WTC11 (cell line): Measurements from ENCODE around the gene MAEA. TPM values are rescaled to one million over a fixed set of nuclear protein-coding genes. Genes with fewer than 3 reads are reported as not detected.

Experiments
- ATAC-seq: fragments of 200-7000 bp; cut with Tn5 transposase; 2 replicates; pipeline ENCODE4 v1.10.0; 2021; ENCODE audit warnings: mild to moderate bottlenecking, moderate library complexity
- CTCF ChIA-PET: fragments of 300-600 bp; sonication (Branson Sonifier 250); formaldehyde crosslinking; loops from one replicate; lab custom pipeline; 2021; ENCODE audit warnings: antibody characterized with exemption; lab: Charles Lee
- POLR2A ChIA-PET: fragments of 350-600 bp; sonication (Branson Sonifier 250); formaldehyde crosslinking; loops from one replicate; lab custom pipeline; 2021; ENCODE audit warnings: antibody characterized with exemption; lab: Charles Lee
- DNase-seq: peaks from one replicate; pipeline ENCODE4 v3.0.0; 2021; ENCODE audit warnings: low spot score
- H3K27ac Mint-ChIP-seq: 2 replicates; pipeline ENCODE4 v1.8.0; 2021; ENCODE audit warnings: mixed read lengths
- H3K27me3 Mint-ChIP-seq: 2 replicates; pipeline ENCODE4 v1.8.0; 2021; ENCODE audit warnings: low read depth, mild to moderate bottlenecking, moderate library complexity, mixed read lengths
- H3K36me3 Mint-ChIP-seq: 2 replicates; pipeline ENCODE4 v1.8.0; 2021; ENCODE audit warnings: mixed read lengths
- H3K4me1 Mint-ChIP-seq: 2 replicates; pipeline ENCODE4 v1.8.0; 2022; ENCODE audit warnings: mixed read lengths
- H3K4me3 Mint-ChIP-seq: 2 replicates; pipeline ENCODE4 v1.8.0; 2021; ENCODE audit warnings: mild to moderate bottlenecking, moderate library complexity, mixed read lengths
- H3K9me3 Mint-ChIP-seq: 2 replicates; pipeline ENCODE4 v1.8.0; 2021; ENCODE audit warnings: mixed read lengths
- CREB1 ChIP-seq: sonication (generic); formaldehyde crosslinking; IDR thresholded peaks from 2 replicates; pipeline ENCODE4 v1.8.0; 2023; ENCODE audit warnings: mild to moderate bottlenecking, missing genetic modification reagents
- ESRRA ChIP-seq: sonication (generic); formaldehyde crosslinking; IDR thresholded peaks from 2 replicates; pipeline ENCODE4 v1.8.1; 2022; ENCODE audit warnings: mild to moderate bottlenecking, missing genetic modification reagents, borderline replicate concordance
- GABPB1 ChIP-seq: sonication (generic); formaldehyde crosslinking; IDR thresholded peaks from 2 replicates; pipeline ENCODE4 v1.8.1; 2023; ENCODE audit warnings: mild to moderate bottlenecking, missing genetic modification reagents
- RELA ChIP-seq: sonication (generic); formaldehyde crosslinking; IDR thresholded peaks from 2 replicates; pipeline ENCODE4 v1.8.1; 2022; ENCODE audit warnings: missing genetic modification reagents, mild to moderate bottlenecking, borderline replicate concordance
- RORB ChIP-seq: fragments of 250-450 bp; sonication (Bioruptor Pico); IDR thresholded peaks from 2 replicates; pipeline ENCODE4 v1.9.0; 2021; ENCODE audit warnings: mild to moderate bottlenecking
- SP1 ChIP-seq: sonication (generic); formaldehyde crosslinking; conservative IDR thresholded peaks from 2 replicates; pipeline ENCODE4 v1.8.1; 2022; ENCODE audit warnings: missing genetic modification reagents
- TCF7 ChIP-seq: sonication (generic); formaldehyde crosslinking; IDR thresholded peaks from 2 replicates; pipeline ENCODE4 v1.8.0; 2022; ENCODE audit warnings: mild to moderate bottlenecking, low read depth, missing genetic modification reagents, moderate library complexity
- TEAD4 ChIP-seq: sonication (generic); formaldehyde crosslinking; IDR thresholded peaks from 2 replicates; pipeline ENCODE4 v1.8.0; 2022; ENCODE audit warnings: mild to moderate bottlenecking, missing genetic modification reagents
- TP53 ChIP-seq: sonication (generic); formaldehyde crosslinking; IDR thresholded peaks from 2 replicates; pipeline ENCODE4 v1.8.1; 2023; ENCODE audit warnings: mild to moderate bottlenecking, missing genetic modification reagents
- ZNF219 ChIP-seq: sonication (generic); formaldehyde crosslinking; IDR thresholded peaks from 2 replicates; pipeline ENCODE4 v1.8.0; 2023; ENCODE audit warnings: missing genetic modification reagents, mild to moderate bottlenecking, borderline replicate concordance
- ZNF671 ChIP-seq: fragments of 250-450 bp; sonication (Bioruptor Pico); IDR thresholded peaks from 2 replicates; pipeline ENCODE4 v1.8.0; 2021; ENCODE audit warnings: mild to moderate bottlenecking
- total RNA-seq: library from RNA; stranded (reverse); gene quantifications from 3 replicates; pipeline ENCODE4 v1.2.3, GENCODE V29; 2021
- TF ChIP-seq, protein P1 (sequence below): sonication (generic); formaldehyde crosslinking; conservative IDR thresholded peaks from 2 replicates; pipeline ENCODE4 v1.8.1; 2022; ENCODE audit warnings: mild to moderate bottlenecking, missing genetic modification reagents
- TF ChIP-seq, protein P2 (sequence below): sonication (generic); formaldehyde crosslinking; IDR thresholded peaks from 2 replicates; pipeline ENCODE4 v1.8.0; 2023; ENCODE audit warnings: missing genetic modification reagents
- TF ChIP-seq, protein P3 (sequence below): sonication (generic); formaldehyde crosslinking; IDR thresholded peaks from 2 replicates; pipeline ENCODE4 v1.8.0; 2023; ENCODE audit warnings: mild to moderate bottlenecking, missing genetic modification reagents
- TF ChIP-seq, protein P4 (sequence below): sonication (generic); formaldehyde crosslinking; IDR thresholded peaks from 2 replicates; pipeline ENCODE4 v1.8.1; 2022; ENCODE audit warnings: mild to moderate bottlenecking, missing genetic modification reagents, moderate library complexity, borderline replicate concordance
- TF ChIP-seq, protein P5 (sequence below): sonication (generic); formaldehyde crosslinking; IDR thresholded peaks from 2 replicates; pipeline ENCODE4 v1.8.0; 2022; ENCODE audit warnings: missing genetic modification reagents
- TF ChIP-seq, protein P6 (sequence below): sonication (generic); formaldehyde crosslinking; IDR thresholded peaks from 2 replicates; pipeline ENCODE4 v1.8.1; 2022; ENCODE audit warnings: mild to moderate bottlenecking, moderate library complexity, missing genetic modification reagents
- TF ChIP-seq, protein P7 (sequence below): sonication (generic); formaldehyde crosslinking; IDR thresholded peaks from 2 replicates; pipeline ENCODE4 v1.8.1; 2023; ENCODE audit warnings: mild to moderate bottlenecking, missing genetic modification reagents

MAEA gene
- total RNA-seq, 1 experiment from 2014 or later = 86.9 TPM

DNA sequence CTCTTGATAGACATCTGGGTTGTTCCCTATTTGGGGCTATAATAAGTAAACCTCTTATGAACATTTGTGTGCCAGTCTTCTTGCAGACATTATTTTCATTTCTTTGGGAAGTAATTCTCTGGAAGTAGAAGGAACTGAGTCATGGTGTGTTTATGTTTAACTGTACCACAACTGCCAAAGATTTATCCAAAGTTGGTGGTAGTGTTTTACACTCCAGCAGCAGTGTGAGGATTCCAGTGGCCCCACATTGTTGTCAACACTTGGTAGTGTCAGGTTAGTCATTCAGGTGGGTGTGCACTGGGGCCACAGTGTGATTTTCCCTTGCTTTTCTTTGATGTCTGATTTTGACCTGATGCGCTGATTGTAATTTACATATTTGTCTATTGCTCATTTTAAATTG lies 52.3 kb downstream of the MAEA start:
- H3K9me3 Mint-ChIP-seq = no peaks in the 10 kb centered on the region
- no peaks in the 10 kb centered on the region for H3K27me3 Mint-ChIP-seq
- DNase-seq = no peak
- TF ChIP-seq, protein P1, sequence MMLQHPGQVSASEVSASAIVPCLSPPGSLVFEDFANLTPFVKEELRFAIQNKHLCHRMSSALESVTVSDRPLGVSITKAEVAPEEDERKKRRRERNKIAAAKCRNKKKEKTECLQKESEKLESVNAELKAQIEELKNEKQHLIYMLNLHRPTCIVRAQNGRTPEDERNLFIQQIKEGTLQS (CRISPR knock-in tag) = no peak
- no peak for TF ChIP-seq RORB
- no peak for TF ChIP-seq SP1 (CRISPR knock-in tag)
- no peak for TF ChIP-seq ZNF219 (CRISPR knock-in tag)
- TF ChIP-seq ZNF671 (CRISPR knock-in tag) = no peak
- TF ChIP-seq, protein P2, sequence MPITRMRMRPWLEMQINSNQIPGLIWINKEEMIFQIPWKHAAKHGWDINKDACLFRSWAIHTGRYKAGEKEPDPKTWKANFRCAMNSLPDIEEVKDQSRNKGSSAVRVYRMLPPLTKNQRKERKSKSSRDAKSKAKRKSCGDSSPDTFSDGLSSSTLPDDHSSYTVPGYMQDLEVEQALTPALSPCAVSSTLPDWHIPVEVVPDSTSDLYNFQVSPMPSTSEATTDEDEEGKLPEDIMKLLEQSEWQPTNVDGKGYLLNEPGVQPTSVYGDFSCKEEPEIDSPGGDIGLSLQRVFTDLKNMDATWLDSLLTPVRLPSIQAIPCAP (CRISPR knock-in tag) = no peak
- TF ChIP-seq, protein P3, sequence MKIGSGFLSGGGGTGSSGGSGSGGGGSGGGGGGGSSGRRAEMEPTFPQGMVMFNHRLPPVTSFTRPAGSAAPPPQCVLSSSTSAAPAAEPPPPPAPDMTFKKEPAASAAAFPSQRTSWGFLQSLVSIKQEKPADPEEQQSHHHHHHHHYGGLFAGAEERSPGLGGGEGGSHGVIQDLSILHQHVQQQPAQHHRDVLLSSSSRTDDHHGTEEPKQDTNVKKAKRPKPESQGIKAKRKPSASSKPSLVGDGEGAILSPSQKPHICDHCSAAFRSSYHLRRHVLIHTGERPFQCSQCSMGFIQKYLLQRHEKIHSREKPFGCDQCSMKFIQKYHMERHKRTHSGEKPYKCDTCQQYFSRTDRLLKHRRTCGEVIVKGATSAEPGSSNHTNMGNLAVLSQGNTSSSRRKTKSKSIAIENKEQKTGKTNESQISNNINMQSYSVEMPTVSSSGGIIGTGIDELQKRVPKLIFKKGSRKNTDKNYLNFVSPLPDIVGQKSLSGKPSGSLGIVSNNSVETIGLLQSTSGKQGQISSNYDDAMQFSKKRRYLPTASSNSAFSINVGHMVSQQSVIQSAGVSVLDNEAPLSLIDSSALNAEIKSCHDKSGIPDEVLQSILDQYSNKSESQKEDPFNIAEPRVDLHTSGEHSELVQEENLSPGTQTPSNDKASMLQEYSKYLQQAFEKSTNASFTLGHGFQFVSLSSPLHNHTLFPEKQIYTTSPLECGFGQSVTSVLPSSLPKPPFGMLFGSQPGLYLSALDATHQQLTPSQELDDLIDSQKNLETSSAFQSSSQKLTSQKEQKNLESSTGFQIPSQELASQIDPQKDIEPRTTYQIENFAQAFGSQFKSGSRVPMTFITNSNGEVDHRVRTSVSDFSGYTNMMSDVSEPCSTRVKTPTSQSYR (CRISPR knock-in tag) = no peak
- no peak for TF ChIP-seq CREB1
- TF ChIP-seq, protein P4, sequence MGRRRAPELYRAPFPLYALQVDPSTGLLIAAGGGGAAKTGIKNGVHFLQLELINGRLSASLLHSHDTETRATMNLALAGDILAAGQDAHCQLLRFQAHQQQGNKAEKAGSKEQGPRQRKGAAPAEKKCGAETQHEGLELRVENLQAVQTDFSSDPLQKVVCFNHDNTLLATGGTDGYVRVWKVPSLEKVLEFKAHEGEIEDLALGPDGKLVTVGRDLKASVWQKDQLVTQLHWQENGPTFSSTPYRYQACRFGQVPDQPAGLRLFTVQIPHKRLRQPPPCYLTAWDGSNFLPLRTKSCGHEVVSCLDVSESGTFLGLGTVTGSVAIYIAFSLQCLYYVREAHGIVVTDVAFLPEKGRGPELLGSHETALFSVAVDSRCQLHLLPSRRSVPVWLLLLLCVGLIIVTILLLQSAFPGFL = no peak
- no peak for TF ChIP-seq TP53
- TF ChIP-seq, protein P5, sequence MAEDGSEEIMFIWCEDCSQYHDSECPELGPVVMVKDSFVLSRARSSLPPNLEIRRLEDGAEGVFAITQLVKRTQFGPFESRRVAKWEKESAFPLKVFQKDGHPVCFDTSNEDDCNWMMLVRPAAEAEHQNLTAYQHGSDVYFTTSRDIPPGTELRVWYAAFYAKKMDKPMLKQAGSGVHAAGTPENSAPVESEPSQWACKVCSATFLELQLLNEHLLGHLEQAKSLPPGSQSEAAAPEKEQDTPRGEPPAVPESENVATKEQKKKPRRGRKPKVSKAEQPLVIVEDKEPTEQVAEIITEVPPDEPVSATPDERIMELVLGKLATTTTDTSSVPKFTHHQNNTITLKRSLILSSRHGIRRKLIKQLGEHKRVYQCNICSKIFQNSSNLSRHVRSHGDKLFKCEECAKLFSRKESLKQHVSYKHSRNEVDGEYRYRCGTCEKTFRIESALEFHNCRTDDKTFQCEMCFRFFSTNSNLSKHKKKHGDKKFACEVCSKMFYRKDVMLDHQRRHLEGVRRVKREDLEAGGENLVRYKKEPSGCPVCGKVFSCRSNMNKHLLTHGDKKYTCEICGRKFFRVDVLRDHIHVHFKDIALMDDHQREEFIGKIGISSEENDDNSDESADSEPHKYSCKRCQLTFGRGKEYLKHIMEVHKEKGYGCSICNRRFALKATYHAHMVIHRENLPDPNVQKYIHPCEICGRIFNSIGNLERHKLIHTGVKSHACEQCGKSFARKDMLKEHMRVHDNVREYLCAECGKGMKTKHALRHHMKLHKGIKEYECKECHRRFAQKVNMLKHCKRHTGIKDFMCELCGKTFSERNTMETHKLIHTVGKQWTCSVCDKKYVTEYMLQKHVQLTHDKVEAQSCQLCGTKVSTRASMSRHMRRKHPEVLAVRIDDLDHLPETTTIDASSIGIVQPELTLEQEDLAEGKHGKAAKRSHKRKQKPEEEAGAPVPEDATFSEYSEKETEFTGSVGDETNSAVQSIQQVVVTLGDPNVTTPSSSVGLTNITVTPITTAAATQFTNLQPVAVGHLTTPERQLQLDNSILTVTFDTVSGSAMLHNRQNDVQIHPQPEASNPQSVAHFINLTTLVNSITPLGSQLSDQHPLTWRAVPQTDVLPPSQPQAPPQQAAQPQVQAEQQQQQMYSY (CRISPR knock-in tag) = no peak
- TF ChIP-seq, protein P6, sequence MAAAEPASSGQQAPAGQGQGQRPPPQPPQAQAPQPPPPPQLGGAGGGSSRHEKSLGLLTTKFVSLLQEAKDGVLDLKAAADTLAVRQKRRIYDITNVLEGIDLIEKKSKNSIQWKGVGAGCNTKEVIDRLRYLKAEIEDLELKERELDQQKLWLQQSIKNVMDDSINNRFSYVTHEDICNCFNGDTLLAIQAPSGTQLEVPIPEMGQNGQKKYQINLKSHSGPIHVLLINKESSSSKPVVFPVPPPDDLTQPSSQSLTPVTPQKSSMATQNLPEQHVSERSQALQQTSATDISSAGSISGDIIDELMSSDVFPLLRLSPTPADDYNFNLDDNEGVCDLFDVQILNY (CRISPR knock-in tag) = no peak
- no peak for TF ChIP-seq TCF7 (CRISPR knock-in tag)
- TF ChIP-seq TEAD4 = no peak
- no peak for TF ChIP-seq ESRRA (CRISPR knock-in tag)
- TF ChIP-seq, protein P7, sequence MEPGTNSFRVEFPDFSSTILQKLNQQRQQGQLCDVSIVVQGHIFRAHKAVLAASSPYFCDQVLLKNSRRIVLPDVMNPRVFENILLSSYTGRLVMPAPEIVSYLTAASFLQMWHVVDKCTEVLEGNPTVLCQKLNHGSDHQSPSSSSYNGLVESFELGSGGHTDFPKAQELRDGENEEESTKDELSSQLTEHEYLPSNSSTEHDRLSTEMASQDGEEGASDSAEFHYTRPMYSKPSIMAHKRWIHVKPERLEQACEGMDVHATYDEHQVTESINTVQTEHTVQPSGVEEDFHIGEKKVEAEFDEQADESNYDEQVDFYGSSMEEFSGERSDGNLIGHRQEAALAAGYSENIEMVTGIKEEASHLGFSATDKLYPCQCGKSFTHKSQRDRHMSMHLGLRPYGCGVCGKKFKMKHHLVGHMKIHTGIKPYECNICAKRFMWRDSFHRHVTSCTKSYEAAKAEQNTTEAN (CRISPR knock-in tag) = no peak
- TF ChIP-seq GABPB1 (CRISPR knock-in tag) = no peak
- no peak for TF ChIP-seq RELA
- no peak for ATAC-seq
- CTCF ChIA-PET = no interaction called here
- peaks cover 13% of the 10 kb centered on the region for H3K4me1 Mint-ChIP-seq
- no peak overlapping the region for H3K27ac Mint-ChIP-seq
- peaks cover 31% of the 10 kb centered on the region for H3K36me3 Mint-ChIP-seq
- POLR2A ChIA-PET = no interaction called here
- no peak overlapping the region for H3K4me3 Mint-ChIP-seq
